ENCODE measurements around the gene RRP1B.
A peak's percentile ranks its signal among the peaks of the same experiment; 100 is the strongest.

Gene RRP1B

DNA sequence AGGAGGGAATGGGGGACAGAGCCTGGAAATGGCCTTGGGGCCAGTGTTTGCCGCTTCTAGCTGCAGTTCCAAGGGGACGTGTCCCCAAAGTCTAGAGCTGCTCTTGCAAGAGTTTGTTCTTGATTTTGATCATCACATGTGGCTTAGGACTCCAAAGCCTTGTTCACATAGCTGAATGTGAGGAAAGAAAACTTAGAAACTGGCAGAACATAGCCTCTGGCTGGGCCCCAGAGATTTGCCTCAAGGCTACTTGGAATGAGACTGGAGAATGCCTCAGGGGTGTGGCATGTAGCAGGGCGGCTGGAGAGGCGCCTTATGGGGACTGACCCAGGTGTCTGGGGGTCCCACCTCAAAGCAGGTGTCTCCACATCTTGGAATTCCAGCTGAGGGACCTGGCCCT lies 61.8 kb downstream of the RRP1B start:
- no peak for DNase-seq (ENCODE audit: low read depth)

GRCh38 chr21:43721939-43722338 lies 62.6 kb downstream of the RRP1B start:
- no peak for DNase-seq (ENCODE audit: low read depth)

- DNase-seq (ENCODE audit: low read depth), result no peak
Measured at GRCh38 chr21:43723648-43724047, 64.3 kb downstream of the RRP1B start.

DNA sequence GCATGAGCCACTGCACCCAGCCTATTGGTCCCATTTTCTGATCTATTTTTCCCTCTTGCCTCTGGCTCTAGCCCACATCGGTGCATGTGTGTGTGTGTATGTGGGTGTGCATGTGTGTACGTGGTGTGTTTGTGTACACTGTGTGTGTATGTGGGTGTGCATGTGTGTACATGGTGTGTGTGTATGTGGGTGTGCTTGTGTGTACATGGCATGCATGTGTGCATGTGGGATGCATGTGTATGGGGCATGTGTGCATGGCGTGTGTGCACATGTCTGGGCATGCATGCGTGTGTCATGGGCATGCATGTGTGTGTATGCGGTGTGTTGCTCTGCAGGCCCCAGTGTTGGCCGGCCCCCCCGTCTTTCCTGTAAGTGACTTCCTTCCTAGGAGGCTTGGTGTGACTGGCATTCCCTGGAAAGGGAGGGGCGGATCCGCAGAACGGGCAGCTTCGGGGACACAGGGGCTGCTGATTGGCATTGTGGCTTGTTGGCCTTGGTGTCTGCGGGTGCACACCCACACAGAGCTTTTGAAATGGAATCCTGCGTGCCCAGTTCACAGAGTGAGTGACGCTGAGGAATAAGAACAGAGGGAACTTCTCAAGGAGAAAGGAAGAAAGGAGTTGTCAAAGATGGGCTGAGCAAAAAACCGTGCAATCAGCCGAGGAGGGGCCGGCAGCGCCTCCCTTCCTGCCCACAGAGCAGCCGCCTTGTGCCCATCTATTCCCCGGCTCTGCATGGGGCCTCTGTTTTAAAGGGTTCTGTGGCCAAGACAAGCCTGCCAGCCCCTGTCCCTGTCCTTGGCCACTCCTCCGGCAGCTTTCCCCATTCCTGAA lies 67.5 kb downstream of the RRP1B start:
- DNase-seq (ENCODE audit: low read depth), result no peak

DNA sequence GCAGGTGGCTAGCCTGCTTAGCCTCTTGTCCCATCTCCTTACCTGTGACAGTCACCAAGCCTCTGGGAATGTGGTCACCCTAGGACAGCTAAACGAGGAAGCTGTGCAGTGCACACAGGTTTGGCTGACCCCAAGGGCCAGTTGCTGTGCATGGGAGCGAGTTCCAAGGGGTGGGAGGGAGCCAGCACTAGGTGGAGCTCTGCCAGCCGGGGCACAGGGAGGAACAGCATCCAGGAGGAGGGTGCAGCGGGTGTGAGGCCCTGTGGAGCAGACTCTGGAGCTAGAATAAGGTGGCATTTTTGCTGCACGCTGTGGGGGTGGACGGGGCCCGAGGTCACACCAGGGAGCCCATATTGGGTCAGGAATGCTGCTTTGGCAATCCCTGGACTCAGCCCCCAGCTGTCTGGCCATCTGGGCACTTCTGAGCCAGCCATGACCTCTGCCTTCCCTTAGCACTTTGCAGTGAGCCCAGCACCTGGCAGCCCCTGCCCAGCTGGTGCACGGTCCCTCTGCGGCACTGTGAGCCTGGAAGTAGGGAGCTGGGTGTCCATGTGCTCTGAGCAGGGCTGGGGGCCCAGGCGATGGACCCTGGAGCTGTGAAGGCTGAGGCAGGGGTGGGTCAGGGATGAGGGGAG lies 68.3 kb downstream of the RRP1B start:
- DNase-seq (ENCODE audit: low read depth), result no peak

DNA sequence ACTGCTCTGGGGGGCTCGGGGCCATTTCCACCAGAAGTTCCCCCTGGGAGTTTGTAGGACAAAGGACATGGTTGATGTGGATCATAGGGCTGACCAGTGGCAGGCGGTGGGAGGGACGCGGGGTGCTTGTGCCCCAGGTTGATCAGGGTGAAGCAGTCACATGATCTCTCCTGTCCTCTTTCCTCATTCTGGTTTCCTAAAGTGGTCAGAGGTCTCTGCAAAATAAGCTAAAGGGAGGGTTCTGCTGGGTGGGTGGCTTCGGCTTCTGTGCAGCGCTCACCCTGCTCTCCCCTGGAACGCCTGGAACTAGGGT lies 68.8 kb downstream of the RRP1B start:
- DNase-seq (ENCODE audit: low read depth), result no peak

GRCh38 chr21:43728467-43729390 lies 69.4 kb downstream of the RRP1B start:
- DNase-seq (ENCODE audit: low read depth), result peak; percentile 60

GRCh38 chr21:43731476-43731875 lies 72.1 kb downstream of the RRP1B start:
- DNase-seq (ENCODE audit: low read depth), result no peak

GRCh38 chr21:43731891-43732711 lies 72.7 kb downstream of the RRP1B start:
- no peak for DNase-seq (ENCODE audit: low read depth)

- no peak for DNase-seq (ENCODE audit: low read depth)
Measured at GRCh38 chr21:43733060-43733459, 73.7 kb downstream of the RRP1B start.

DNA sequence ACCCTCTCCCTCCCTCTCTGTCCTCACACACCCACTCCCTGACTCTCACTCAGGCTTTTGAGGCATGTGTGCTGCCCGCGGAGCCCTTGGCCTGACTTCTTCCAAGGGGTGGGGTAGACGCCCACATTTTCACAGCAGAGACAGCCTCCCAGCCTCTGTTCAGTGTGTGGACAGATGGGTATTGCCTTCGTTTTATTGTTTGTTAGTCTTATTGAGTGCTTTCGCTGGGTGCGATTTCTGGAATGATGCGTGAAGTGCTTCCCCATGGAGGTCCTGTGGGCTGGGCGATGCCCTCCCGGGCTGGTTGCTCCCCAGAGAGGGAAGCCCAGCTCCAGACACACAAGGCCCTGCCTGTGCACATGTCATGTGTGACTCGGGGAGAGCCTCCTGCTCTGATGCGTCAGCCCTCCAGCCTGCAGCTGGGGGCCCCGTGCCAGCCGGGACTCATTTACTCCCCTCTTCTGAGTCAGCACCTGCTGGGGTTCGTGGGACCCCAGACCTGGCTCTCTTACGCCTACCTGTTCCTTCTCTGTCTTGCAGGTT lies 74.2 kb downstream of the RRP1B start:
- no peak for DNase-seq (ENCODE audit: low read depth)

- DNase-seq (ENCODE audit: low read depth), result no peak
Measured at GRCh38 chr21:43734131-43734927, 75.0 kb downstream of the RRP1B start.

DNA sequence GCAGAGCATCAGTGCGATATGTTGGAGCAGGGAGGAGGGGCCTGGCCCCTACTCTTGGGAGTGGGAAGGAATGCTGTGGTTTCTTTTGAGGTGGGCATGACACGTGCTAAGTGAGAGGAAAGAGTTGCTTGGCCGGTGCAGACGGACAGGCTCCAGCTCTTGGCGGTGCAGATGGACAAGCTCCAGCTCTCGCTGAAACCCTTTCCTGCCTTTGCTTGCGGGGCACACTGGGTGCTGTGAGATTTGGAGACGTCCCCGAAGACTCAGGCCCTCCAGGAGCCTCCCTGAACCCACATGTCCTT lies 75.5 kb downstream of the RRP1B start:
- DNase-seq (ENCODE audit: low read depth), result no peak

DNA sequence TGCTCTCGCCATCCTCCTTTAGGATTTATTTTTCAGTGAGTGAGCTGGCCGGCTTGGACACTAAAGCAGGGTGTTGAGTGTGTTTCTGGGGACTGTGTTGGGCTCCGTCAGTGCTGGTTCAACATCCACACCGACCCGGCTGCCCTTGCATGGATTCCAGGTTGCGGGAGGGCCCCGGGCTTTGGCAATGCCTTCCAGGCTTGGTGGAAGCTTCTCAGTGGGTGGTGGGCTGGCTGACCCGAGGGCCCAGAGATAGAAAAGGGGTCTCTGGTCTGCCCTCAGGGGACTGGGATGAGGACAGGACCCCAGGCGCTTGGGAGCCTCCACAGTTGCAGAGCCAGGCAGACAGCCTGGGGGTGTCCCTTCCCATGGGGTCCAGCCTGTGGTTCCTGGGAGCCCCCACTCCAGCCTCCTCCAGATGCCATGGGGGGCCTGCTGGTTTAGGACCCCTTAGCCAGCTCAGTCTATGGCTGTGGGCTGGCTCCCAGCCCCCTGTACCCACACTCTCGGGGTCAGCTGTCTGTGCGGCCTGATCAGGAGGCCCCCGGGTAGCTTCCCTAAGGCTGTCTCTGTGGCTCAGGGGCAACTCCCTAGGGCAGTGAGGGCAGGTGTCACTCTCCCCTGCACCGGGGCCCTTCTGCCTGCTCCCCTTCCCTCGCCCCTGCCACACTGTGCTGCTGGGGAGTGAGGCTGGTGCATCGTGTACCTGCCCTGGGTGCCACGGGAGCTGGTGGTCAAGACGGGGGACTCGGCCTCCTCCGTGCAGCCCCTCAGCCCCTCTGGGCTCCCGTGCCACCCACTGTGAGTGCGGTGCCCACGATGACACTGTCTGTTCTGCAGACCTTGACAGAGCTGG lies 76.1 kb downstream of the RRP1B start:
- no peak for DNase-seq (ENCODE audit: low read depth)

GRCh38 chr21:43736224-43736883 lies 77.0 kb downstream of the RRP1B start:
- no peak for DNase-seq (ENCODE audit: low read depth)

DNA sequence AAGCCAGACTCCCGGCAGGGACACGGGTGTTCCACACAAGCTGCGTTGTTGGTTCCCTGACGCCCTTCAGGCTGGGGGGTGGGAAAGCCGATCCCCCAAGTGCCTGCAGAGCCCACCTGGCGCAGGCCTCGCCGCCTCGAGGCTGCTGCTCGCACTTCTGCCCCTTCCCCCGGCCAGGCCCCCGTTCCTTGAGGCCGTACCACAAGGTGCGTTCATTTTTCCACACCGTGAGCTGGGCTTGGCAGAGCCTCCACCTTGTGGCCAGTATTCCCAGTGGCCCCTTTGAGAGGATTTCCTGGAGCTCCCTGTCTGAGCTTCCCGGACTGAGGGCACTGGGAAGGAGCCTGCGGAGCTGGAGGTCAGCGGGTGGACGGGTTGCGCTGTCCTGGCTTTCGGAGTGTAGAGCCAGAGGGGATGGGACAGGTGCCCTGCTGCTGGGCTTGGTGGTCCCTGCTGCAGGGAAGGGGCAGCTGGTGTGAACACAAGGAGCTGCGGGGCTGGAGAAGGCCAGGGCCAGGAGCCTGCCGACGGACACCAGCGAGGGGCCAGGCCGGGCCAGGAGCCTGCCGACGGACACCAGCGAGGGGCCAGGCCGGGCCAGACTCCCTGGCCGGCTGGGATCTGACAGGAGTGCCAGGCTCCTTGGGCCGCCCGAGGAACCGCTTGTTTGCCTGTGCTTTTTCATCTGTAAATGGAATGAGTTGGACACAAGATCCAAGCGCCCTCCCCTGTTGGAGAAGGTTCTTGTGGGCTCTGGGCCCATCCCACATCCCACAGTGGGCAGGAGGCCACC lies 78.0 kb downstream of the RRP1B start:
- no peak for DNase-seq (ENCODE audit: low read depth)

GRCh38 chr21:43739621-43740435 lies 80.5 kb downstream of the RRP1B start:
- no peak for DNase-seq (ENCODE audit: low read depth)

All from activated T-cell treated with anti-CD3 and anti-CD28 coated beads for 1 hour (primary cell).